22Rv1 (cell line): ENCODE results near the gene FOXD3.

Experiments used
- ZFX ChIP-seq: fragments of 450-650 bp; IDR thresholded peaks from 2 replicates; pipeline ENCODE4 v1.6.1; 2017; ENCODE audit warnings: antibody characterized with exemption, borderline replicate concordance
- TF ChIP-seq, protein P1 (sequence below): fragments of 450-650 bp; IDR thresholded peaks from 2 replicates; pipeline ENCODE4 v1.5.1; 2017; ENCODE audit warnings: mild to moderate bottlenecking

DNA sequence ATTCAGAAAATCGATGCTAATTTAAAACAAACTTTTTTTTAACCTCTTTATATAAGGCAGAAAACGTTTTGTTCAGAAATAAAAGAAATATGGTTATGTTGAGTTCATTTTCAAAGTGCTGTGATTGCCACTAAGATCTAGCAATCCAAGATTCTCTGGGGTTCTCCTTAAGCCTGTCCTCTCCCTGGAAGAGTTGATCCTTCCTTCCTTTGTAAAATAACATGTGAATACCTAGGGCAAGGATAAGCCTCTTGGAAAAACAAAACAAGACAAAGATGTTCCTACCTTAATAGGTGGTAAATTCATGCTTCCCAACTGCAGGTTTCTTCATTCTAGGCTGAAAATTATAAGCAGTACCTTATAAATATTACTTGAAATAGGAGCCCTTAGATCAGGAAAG lies 18.0 kb upstream of the FOXD3 start:
- TF ChIP-seq, protein P1, sequence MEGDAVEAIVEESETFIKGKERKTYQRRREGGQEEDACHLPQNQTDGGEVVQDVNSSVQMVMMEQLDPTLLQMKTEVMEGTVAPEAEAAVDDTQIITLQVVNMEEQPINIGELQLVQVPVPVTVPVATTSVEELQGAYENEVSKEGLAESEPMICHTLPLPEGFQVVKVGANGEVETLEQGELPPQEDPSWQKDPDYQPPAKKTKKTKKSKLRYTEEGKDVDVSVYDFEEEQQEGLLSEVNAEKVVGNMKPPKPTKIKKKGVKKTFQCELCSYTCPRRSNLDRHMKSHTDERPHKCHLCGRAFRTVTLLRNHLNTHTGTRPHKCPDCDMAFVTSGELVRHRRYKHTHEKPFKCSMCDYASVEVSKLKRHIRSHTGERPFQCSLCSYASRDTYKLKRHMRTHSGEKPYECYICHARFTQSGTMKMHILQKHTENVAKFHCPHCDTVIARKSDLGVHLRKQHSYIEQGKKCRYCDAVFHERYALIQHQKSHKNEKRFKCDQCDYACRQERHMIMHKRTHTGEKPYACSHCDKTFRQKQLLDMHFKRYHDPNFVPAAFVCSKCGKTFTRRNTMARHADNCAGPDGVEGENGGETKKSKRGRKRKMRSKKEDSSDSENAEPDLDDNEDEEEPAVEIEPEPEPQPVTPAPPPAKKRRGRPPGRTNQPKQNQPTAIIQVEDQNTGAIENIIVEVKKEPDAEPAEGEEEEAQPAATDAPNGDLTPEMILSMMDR = no peak
- no peak for TF ChIP-seq ZFX
